ENCODE measurements around the gene ARX.

GRCh38 chrX:25002661-25003020 is 13.1 kb downstream of the ARX start:
- TF ChIP-seq GATA2 (IDR thresholded peaks at IDR 0.05; ENCODE audit: insufficient read depth, insufficient read length, low read depth, low read length) = no peak
- TF ChIP-seq POLR2AphosphoS5 (IDR thresholded peaks at IDR 0.05; ENCODE audit: insufficient read depth, low read depth, low read length) = no peak
- TF ChIP-seq CTCF (IDR thresholded peaks at IDR 0.05; ENCODE audit: extremely low read depth in 1 of 2, insufficient read depth in 1 of 2, low read depth in 1 of 2, low read length in 2 of 2) = no peak
- TF ChIP-seq EZH2 (IDR thresholded peaks at IDR 0.05; ENCODE audit: borderline replicate concordance, low read depth, low read length, severe bottlenecking) = peak; percentile 56
- TF ChIP-seq POLR2A (IDR thresholded peaks at IDR 0.05; ENCODE audit: low read depth, low read length) = no peak
